Right renal cortex interstitium (tissue), 3 donors: ENCODE data around the gene ZNF670. TPM values are rescaled to one million over a fixed set of nuclear protein-coding genes. Genes with fewer than 3 reads are reported as not detected.
A peak's percentile ranks its signal among the peaks of the same experiment; 100 is the strongest.

Experiments used
- DNase-seq, 3 donors: peaks; one replicate each; pipeline ENCODE4 v3.0.0-alpha.2; 2013; ENCODE audit warnings: low read depth in 3 of 3, low spot score in 2 of 3
- polyA plus RNA-seq, 3 donors: library from polyadenylated mRNA; unstranded; fragments of 120-200 nt; gene quantifications; one replicate each; pipeline ENCODE4 v1.2.1, GENCODE V29; 2013; ENCODE audit not compliant: insufficient read length in 3 of 3

ZNF670 gene
- polyA plus RNA-seq, 3 donors: 8.6 to 9.5 (median 8.7) TPM

DNA sequence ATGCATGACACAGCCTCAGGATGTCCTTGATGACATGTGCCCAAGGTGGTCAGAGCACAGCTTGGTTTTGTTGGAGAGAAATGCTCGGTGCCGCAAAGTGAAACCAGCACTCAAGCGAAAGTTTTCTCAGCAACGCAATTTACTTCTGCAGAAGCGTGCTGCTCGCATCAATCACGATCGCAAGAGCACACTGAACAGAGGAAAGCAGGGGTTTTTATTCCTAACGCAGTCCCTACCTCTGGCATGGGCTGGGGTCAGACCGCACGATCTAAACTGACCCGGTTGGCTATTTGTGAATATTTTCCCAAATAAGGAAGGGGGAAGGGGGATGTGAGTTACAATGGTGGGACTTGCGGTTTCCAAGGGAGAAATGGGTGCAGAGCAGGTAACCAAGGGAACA lies 26.4 kb upstream of the ZNF670 start:
- DNase-seq: no peak

DNA sequence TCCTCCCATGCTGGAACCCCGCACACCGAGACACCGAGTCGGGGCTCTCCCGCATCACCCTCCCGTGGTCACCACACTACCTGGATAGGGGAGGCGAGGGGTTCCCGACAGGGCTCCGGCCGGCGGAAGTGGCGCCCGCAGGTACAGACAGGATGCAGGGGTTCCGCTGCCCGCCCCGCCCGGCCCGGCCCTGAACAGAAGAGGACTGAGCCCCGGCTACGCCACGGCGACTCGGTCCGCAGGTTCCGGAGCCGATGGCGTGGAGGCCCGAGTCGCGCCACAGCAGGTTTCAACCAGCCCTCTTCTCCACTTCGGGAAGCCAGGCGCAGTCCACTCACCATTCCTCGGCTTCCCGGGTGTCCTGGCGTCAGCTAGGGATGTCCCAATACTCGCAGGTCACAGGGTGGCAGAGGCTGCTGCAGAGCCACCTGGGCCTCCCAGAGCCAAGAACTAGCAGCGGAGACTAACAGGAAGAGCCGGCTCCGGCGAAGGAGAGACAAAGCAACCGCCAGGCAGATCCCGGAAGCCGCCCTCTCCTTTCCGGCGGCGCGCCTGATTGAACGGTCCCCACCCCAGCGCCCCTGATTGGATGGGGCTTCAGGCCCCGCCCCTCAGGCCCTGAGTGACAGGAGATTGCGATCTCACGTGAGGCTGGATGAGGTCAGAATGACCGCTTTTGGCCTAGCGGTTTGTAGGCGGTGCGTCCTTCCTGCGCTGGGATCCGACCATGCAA lies 25.4 kb upstream of the ZNF670 start, which contains the start of gene ZNF669:
TSS of gene ZNF669 (minus strand) at position 498 of the 733 bp plus-strand sequence. CDS start at position 341, 157 bp downstream.
- peak; percentile 84 to 94 (median 90) for DNase-seq

DNA sequence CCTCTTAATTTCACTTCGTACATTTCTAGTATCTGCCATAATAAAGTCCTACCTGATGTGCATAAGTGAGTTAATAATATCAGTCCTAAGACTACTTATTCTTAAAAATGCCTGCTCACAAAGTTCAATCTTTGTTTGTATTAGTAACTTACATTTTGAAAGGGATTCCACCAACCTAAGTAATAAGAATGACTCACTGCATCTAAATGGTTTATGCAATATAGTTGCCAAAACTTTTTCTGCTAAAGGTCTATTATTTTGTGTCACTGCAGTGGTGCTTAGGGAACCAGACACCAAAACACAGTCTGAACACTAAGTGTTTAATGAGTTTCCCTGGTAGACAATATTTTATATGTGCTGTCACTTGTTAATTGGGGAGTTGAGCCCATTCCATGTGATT lies 23.8 kb upstream of the ZNF670 start:
- DNase-seq: no peak

DNA sequence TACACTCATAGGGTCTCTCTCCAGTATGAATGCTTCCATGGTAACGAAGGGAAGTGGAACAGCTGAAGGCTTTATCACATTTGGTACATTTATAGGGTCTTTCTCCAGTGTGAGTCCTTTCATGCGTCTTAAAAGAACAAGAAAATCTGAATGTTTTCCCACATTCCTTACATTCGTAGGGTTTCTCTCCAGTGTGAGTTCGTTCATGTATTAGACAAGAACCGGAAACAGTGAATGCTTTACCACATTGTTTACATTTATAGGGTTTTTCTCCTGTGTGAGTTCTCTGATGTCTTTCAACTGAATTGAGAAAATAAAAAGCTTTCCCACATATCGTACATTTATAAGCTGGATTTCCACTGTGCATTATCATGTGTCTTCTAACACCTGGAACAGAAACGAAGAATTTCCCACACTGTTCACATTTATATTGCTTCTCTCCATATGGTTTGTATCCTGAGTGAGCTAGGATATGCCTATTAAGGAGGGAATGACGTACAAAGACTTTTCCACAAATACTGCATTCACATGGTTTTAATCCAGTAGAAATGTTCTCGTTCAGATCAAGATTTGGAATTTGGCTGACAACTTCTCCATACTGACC lies 22.2 kb upstream of the ZNF670 start:
- no peak for DNase-seq

DNA sequence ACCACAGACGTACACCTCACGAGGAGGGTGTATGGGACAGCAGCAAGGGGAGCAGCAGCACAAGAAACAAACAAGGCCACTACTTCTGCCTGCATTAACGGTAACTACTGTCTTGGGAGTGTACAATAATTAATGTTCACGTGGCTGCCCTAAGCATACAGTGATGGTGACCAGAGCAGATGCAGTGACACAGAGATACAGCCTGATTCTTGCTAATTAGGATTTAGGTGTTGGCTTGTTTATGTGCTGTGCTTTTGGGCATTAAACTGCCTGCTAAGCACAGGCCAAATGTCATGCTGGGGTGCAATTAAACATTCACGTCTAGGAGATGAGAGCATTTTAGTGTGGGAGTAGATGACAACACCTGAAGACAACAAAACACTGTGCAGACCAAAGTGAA lies 18.3 kb upstream of the ZNF670 start:
- no peak for DNase-seq

DNA sequence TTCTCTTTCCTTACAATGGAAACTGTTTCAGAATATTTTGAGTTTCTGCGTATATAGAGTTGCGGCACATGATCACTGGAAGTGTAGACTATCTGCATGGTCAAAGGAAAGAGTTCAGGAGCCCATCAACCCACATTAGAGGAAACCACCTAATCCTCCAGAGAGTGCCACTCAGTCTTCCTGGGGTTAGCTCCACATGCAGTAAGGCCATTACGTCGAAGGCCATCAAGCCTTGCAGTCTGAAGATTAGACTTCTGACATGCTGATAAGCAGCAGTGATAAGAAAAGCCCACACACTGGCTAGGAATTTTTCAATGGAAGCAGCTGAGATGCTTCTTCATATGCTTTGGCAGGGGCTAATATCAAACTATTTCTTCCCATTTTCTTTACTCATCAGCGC lies 17.9 kb upstream of the ZNF670 start:
- DNase-seq: no peak

DNA sequence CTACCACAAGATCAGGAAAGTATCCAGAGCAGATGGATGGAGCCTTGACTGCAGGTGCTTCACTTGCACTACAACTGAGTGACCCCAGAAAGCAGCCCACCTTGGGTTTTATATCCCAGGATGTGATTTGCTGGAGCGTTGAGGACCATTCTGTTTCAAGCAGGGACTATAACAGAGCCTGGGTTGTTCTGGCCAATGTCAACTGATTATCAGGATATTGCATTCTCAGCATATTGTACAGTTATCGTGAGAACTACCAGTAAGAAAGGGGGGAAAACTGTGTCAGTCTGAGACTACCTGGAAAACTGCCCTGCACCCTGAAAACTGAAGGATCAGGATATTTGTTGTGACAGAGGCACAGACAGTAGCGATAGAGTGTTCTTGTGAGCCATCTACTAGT lies 17.5 kb upstream of the ZNF670 start:
- no peak for DNase-seq

DNA sequence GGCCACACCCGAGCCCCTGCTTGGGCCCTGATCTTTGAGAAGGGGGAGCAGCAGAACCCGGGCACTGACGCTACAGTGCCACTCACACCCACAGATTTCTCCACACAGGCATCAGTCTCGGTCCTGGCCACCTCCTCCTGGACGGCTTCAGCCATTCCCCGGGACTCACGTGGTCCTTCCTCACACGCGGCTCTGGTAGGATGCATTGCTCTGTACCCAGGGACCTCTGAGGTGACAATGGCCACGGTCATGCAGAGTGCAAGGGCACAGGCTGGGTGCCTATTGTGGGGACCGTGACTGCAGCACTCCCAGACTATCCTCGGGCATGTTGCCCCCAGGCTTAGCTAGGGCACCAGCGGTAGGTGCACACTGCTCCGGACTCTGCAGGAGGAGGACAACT lies 11.8 kb upstream of the ZNF670 start:
- DNase-seq: no peak

DNA sequence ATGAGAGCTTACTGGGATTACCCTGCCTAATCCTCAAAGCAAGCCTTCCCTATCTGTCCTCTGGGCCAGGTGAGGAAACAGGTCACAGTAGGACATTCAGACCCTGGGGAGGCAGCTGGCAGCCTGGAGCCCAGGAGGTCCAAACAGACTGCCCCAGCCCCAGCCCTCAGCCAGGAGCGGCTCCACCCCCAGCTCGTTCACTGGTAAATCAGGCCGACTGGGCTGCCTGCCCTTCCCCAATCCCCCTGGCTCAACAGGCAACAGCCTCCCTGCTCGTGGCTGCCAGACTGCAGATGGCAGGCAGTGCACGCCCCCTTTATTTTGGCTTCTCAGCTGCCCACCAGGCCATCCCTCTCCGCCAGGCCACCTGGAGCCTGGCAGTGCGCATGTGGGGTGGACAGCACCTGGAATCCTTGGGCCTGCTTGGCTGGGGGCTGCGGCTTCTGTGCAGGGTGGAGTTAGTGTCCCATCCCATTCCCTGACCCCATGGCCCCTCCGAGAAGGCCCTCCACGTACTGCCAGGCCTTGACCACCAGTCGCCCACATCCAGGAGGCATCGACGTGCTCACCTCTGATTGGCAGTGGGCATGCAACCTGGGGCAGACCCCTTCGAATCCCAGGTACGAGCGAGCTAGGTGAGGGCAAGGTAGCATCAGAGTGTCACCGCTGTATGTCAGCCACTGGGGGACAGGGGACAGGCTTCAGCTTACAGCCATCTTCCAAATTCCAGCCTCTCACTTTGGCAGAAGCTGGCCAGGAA lies 11.2 kb upstream of the ZNF670 start:
- no peak for DNase-seq

DNA sequence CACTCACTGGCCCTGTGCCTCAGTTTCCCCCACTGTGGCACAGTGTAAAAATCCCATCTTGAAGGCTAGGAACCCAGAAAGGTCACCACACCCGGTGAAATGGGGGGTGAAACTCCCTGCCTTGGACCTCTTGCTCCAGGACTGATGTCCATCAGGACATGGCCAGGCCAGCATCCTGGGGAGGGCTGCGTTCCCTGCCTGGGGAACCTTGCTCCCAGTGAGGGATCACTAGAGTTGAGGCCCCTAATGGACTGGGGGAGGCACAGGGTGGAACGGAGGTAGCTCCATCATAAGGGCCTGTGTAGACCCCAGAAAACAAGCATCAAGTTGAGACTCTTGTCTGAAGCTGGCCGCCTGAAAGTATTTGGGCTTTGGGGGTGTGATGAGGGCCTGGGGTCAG lies 10.4 kb upstream of the ZNF670 start:
- DNase-seq: no peak

DNA sequence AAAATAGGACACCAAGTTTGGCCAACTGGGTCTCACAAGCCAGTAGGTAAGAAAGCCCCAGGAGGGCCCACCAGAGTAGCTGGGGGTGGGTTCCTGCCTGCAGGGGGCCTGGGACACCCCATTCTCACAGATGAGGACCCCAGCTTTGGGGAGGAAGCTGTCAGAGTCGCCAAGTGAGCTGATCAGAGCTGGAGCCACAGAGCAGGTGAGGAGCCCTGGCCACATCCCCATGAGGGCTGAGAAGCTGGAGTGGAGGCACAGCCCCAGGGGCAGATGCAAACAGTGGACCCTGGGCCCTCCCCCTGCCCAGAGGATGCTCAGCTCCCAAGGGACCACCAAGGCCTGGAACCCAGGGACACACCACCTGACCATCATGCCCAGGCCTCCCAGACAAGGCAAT lies 8.6 kb upstream of the ZNF670 start:
- no peak for DNase-seq

DNA sequence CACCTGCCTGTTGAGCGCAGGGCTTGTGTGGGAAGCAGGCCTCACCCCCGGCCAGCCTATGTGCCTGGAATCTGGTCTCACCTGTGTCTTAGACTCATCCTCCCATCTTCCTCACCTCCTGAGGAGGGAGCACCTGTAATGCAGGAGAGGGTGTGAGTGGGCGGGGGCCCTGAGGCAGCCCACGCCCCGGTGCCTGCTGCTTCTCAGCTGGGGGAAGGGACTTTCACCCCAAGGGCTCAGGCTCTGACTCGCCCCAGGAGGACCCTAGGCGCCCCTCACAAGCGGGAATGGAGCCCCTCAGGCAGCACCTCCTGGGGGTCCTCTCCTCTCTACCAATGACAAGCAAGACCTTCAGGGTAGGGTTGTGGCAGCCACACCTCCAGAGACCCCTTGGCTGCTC lies 6.7 kb upstream of the ZNF670 start:
- DNase-seq: no peak

DNA sequence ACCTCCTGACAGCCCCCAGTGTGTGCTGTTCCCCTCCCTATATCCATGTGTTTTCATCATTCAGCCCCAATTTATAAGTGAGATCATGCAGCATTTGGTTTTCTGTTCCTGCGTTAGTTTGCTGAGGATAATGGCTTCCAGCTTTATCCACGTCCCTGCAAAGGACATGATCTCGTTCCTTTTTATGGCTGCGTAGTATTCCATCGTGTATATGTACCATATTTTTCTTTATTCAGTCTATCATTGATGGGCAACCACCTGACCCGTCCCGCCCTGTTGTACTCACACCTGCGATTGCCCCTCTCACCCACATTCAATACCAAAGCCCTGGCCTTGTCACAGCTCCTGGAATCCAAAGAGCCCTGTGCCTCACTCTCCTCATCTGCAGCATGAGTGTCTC lies 6.2 kb upstream of the ZNF670 start:
- DNase-seq: no peak

DNA sequence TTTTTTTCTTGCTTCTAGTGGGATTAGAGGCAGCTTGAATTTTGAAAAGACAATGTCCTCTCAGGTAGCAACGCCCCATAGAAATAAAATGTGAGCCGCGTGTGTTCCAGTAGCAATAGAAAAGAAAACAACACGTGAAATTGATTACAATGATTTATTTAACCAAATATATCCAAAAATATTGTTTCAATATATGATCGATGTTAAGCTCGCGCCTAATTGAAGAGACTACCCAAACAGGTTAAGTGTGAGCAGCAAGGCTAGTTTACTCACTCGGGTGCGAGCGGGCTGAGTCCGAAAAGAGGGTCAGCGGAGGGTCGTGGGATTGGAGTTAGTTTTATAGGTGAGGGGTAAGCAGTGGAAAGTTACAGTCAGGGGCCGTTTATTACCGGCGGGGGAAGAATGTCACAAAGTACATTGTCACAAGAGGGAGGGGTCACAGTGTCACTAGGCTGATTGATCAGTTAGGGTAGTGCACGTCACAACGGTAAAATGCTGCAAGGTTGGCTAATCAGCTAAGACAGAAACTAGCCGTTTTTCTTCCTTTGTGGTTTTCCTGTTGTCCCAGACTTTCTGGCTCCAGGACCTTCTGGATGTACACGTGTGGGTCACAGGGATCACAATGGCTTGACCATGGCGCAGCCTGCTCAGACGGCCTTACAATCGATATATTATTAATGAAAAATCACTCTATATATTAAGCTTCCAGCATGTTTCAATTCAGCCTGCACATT lies 697 bp upstream of the ZNF670 start:
- no peak for DNase-seq

DNA sequence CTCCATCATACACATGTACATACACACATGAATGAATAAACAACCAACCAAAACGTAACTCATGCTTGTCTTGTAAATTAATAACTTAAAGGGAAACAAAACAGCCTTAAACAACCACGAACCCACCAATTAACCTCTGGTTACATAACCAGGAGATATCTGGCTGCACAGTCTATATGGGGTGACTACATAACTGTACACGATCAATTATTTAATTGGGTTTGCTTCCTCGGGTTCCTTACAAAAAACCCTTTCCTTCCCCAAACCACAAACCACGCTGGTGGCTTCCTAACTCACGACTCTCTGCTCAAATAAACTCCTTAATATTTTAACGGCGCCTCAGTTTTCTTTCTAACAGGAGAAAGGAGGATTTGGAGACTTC lies 744 bp downstream of the ZNF670 start:
- peak; percentile 12 to 25 (median 15) for DNase-seq

DNA sequence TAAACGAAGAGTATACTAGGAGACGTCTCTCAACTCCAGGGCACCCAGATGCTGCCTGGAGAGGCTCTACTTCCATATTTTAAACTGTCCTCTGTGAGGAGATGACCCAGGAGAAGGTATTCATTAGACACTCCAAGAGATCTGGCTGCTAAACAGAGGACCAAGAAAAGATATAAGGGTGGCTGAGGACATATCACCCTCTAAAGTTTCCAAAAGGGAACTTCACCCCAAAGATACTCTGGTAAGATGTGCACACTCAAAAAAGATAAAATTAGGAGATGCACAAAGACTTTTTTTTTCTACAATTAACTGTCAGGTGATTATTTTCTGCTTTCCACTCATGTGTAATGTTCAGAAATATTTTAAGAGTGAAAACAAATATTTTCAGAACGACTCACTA lies 1.4 kb downstream of the ZNF670 start:
- no peak for DNase-seq

DNA sequence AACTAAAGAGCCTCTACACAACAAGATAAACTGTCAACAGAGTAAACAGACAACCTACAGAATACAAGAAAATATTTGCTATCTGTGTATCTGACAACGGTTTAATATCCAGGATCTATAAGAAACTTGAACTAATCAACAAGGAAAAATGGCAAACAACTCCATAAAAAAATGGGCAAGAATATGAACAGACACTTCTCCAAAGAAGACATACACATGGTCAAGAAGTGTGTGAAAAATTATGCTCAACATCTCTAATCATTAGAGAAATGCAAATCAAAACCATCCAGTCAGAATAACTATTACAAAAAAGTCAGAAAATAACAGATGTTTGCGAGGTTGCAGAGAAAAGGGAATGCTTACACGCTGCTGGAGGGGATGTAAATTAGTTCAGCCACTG lies 8.0 kb downstream of the ZNF670 start:
- DNase-seq: no peak

DNA sequence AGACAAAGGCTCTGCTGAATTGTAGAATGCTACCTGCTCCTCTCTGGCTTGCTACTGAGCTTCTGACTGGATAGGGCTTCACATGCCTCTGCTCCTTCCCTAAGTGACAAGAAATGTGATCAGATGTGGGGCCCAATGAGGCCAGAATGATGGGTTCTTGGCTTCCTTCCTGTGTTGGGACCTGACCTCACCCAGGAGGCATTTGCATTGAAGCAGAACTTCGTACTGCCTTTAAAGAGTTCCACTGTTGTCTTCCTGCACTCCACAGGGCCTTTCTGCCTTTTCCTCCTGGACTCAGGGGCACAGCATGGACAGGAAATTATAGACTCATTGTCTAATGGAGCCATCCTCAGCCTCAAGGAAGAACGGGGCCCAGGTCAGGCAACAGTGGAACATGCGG lies 14.3 kb downstream of the ZNF670 start:
- no peak for DNase-seq

DNA sequence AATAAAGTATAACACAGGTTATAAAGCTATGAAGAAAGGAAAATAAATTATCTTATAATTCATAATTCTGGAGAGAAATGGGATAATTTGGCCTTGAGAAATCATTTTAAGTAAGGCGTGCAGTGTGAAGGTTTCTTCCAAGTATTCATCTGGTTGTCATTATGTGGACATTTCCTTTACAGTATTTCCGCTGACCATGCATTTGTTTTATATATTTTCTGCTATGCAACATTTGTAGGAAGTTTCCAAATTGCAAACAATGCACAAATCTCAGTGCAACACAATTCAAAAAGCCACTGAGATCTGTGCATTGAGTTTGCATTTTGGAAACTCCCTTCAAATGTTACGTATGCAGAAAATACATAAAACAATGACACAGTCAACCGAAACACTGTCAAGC lies 17.8 kb downstream of the ZNF670 start:
- no peak for DNase-seq

DNA sequence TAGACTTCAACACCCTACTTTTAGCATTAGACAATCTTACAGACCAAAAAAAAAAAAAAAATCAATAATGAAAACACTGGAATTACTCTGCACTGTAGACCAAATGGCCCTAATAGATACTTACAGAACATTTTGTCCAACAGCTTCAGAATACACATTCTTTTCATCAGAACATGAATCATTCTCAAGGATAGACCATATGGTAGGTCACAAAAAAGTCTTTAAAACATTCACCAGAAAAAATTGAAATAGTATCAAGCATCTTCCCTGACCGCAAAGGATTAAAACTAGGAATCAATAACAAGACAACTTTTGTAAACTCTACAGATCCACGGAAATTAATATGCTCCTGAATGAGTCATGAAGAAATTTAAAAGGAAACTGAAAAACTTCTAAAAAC lies 22.5 kb downstream of the ZNF670 start:
- DNase-seq: no peak

DNA sequence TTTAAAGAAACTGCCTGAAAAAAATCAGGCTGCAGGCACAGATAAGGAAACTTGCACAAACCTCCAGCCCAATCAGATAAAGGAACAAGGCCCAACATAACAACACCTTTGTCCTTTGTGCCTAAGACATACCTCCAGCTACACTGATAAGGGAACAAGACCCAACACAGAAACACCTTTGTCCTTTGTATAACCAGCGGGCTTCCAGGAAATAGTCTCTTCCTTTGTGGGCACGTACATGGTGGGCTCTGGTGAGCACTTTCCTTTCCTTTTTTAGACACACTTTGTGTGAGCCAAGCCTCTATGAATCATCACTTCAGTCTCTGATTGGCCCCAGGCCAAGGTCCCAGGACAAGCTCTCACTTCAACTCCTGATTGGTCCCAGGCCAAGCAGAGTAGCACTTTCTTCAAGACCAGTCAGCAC lies 23.6 kb downstream of the ZNF670 start:
- DNase-seq: no peak
